HepG2 (cell line): ENCODE results near the gene CLK4. TPM values are rescaled to one million over a fixed set of nuclear protein-coding genes. Genes with fewer than 3 reads are reported as not detected.

Source experiments
- ELF1 ChIP-seq: sonication (generic); formaldehyde crosslinking; IDR thresholded peaks from 2 replicates; pipeline ENCODE4 v1.4.0; 2020; ENCODE audit warnings: missing genetic modification reagents
- ETS1 ChIP-seq: sonication (generic); formaldehyde crosslinking; IDR thresholded peaks from 2 replicates; pipeline ENCODE4 v1.4.0; 2020; ENCODE audit warnings: missing genetic modification reagents
- FOXA3 ChIP-seq: IDR thresholded peaks from 2 replicates; pipeline ENCODE4 v1.6.1; 2016; ENCODE audit warnings: missing genetic modification reagents, missing compliant biosample characterization
- HDAC2 ChIP-seq: sonication (generic); formaldehyde crosslinking; IDR thresholded peaks from 2 replicates; pipeline ENCODE4 v1.4.0; 2020; ENCODE audit warnings: missing genetic modification reagents
- HMG20B ChIP-seq: conservative IDR thresholded peaks from 2 replicates; pipeline ENCODE4 v1.6.1; 2016; ENCODE audit warnings: missing genetic modification reagents, missing compliant biosample characterization
- LCORL ChIP-seq, 2 experiments: fragments of 450-650 bp in 1 of 2; sonication (generic) in 1 of 2; formaldehyde crosslinking in 1 of 2; IDR thresholded peaks; 2 replicates each; pipeline versions ENCODE4 v1.5.0 to v1.6.1; 2017 to 2020; ENCODE audit warnings: antibody characterized with exemption in 1 of 2, missing genetic modification reagents in 1 of 2
- MAFF ChIP-seq: IDR thresholded peaks from 2 replicates; pipeline ENCODE4 v1.6.1; 2011; ENCODE audit warnings: low read depth, low read length, improper control_type of control experiment
- MIXL1 ChIP-seq: IDR thresholded peaks from 2 replicates; pipeline ENCODE4 v1.6.1; 2016
- MTA1 ChIP-seq: sonication (generic); formaldehyde crosslinking; IDR thresholded peaks from 2 replicates; pipeline ENCODE4 v1.4.0; 2020; ENCODE audit warnings: missing genetic modification reagents, mild to moderate bottlenecking, borderline replicate concordance
- MTERF4 ChIP-seq: sonication (generic); formaldehyde crosslinking; IDR thresholded peaks from 2 replicates; pipeline ENCODE4 v1.8.0; 2023; ENCODE audit warnings: mild to moderate bottlenecking, missing genetic modification reagents
- SAP130 ChIP-seq: IDR thresholded peaks from 2 replicates; pipeline ENCODE4 v1.6.1; 2016; ENCODE audit warnings: low read depth
- SPEN ChIP-seq: sonication (generic); formaldehyde crosslinking; IDR thresholded peaks from 2 replicates; pipeline ENCODE4 v1.5.1; 2020; ENCODE audit warnings: low read depth, mild to moderate bottlenecking, missing genetic modification reagents
- TSC22D2 ChIP-seq: sonication (generic); formaldehyde crosslinking; IDR thresholded peaks from 2 replicates; pipeline ENCODE4 v1.5.1; 2020; ENCODE audit warnings: missing genetic modification reagents, mild to moderate bottlenecking, borderline replicate concordance
- ZBTB21 ChIP-seq: sonication (generic); formaldehyde crosslinking; IDR thresholded peaks from 2 replicates; pipeline ENCODE4 v1.4.0; 2020; ENCODE audit warnings: missing genetic modification reagents
- ZFP90 ChIP-seq: sonication (generic); formaldehyde crosslinking; IDR thresholded peaks from 2 replicates; pipeline ENCODE4 v1.8.0; 2022; ENCODE audit warnings: missing genetic modification reagents, mild to moderate bottlenecking, inconsistent platforms, borderline replicate concordance
- ZNF260 ChIP-seq: sonication (generic); formaldehyde crosslinking; IDR thresholded peaks from 2 replicates; pipeline ENCODE4 v1.4.0; 2020; ENCODE audit warnings: missing genetic modification reagents, low read depth, mild to moderate bottlenecking, borderline replicate concordance
- ZNF317 ChIP-seq: sonication (generic); formaldehyde crosslinking; IDR thresholded peaks from 2 replicates; pipeline ENCODE4 v1.5.0; 2020; ENCODE audit warnings: mild to moderate bottlenecking, missing genetic modification reagents
- ZNF510 ChIP-seq: sonication (generic); formaldehyde crosslinking; IDR thresholded peaks from 2 replicates; pipeline ENCODE4 v1.4.0; 2020; ENCODE audit warnings: low read depth, mild to moderate bottlenecking, missing genetic modification reagents
- ZNF724P ChIP-seq: sonication (generic); formaldehyde crosslinking; IDR thresholded peaks from 2 replicates; pipeline ENCODE4 v1.8.0; 2022; ENCODE audit warnings: missing genetic modification reagents, borderline replicate concordance
- polyA plus RNA-seq, 8 experiments: library from polyadenylated mRNA; depleted of rRNA in 3 of 8; stranded (reverse) in 7 of 8; unstranded in 1 of 8; fragments of >200 nt; fragmentation: Illumina TruSeq in 4 of 8; extraction: Trizol in 4 of 8; gene quantifications; 2 replicates each; pipeline versions ENCODE4 v1.2.1 to v1.2.3, GENCODE V29; 2011 to 2016; ENCODE audit warnings: low read depth in 4 of 8, missing spikeins in 1 of 8, mixed read lengths in 1 of 8; ENCODE audit not compliant: insufficient read depth in 1 of 8
- total RNA-seq, 5 experiments: library from RNA; depleted of rRNA; stranded (reverse); fragments of >200 nt; fragmentation: Illumina TruSeq; extraction: Trizol; gene quantifications; 2 replicates each; pipeline ENCODE4 v1.2.3, GENCODE V29; 2016; ENCODE audit warnings: low read depth in 1 of 5
- TF ChIP-seq, protein P1 (sequence below), 2 experiments: sonication (generic) in 1 of 2; formaldehyde crosslinking in 1 of 2; IDR thresholded peaks; 2 replicates each; pipeline versions ENCODE4 v1.6.1 to v1.9.0; 2014 to 2022; ENCODE audit warnings: antibody characterized with exemption in 1 of 2, borderline replicate concordance in 1 of 2, inconsistent platforms in 1 of 2, low read depth in 1 of 2, missing genetic modification reagents in 1 of 2

Gene CLK4
- total and polyA plus RNA-seq, 2 of the 13 experiments (the other 11 are each of a cell fraction or from before 2014, with no cell fraction given), result 17.7 to 18.4 TPM

DNA sequence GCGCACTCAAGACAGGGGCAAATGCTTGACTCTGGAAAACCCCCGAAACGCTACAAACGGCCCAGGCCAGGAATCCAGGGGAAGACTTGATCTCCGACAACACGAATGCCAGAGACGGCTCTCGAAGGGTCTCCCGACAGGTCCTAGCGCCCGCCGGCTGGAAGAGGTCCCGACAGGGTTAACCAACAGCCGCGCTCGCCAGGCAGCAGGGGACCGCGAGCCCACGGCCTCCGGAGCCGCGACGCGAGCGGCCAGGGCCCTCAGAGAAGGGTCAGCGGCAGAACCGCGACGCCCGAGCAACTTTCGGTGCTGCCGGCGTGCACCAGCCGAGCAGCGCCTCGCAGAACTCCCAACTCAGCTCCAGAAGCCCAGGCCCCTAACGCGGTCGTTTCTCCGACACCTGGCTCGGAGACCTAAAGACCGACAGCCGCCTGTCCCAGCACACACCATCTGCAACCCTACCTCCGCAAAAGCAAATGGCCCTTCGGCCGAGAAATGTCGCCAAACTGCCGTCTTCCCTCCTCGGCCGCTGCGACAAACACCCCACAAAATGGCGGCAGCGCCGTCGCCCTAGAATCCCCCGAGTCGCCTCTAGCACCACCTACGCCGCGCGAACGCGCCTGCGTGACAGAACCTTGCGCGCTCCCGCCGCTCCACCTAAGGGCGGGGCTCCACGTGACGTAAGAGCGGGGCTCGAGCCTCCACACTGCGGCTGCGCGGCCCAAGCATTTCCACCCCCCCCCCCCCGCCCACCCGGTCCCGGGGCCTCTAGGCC, at the start of gene CLK4 (continued):
- TF ChIP-seq ETS1 (CRISPR knock-in tag) (peak; percentile 70; the same call in 1 of the 2 replicates), HMG20B (CRISPR knock-in tag) (no peak), ZBTB21 (CRISPR knock-in tag) (peak; percentile 38; the same call in 1 of the 2 replicates), ZFP90 (CRISPR knock-in tag) (no peak), MIXL1 (CRISPR knock-in tag) (0 out of 2 replicates have a peak, but pooled peaks have one; percentile 9), ZNF510 (CRISPR knock-in tag) (peak; percentile 60; the same call in 1 of the 2 replicates), SAP130 (CRISPR knock-in tag) (peak; percentile 69), MAFF (no peak), ZNF724P (CRISPR knock-in tag) (no peak), TSC22D2 (no peak), ELF1 (CRISPR knock-in tag) (no peak; the same call in 1 of the 2 replicates), ZNF317 (CRISPR knock-in tag) (peak; percentile 76; the same call in 1 of the 2 replicates), MTERF4 (0 out of 2 replicates have a peak, but pooled peaks have one; percentile 37), HDAC2 (CRISPR knock-in tag) (peak; percentile 60; the same call in 1 of the 2 replicates), SPEN (CRISPR knock-in tag) (0 out of 2 replicates have a peak, but pooled peaks have one; percentile 27), FOXA3 (CRISPR knock-in tag) (no peak), MTA1 (peak; percentile 81; the same call in 1 of the 2 replicates), LCORL (IDR thresholded peaks at IDR 0.05) (no peak), LCORL (CRISPR knock-in tag; IDR thresholded peaks at IDR 0.05) (peak; percentile 88), ZNF260 (CRISPR knock-in tag) (no peak)
- TF ChIP-seq, protein P1, sequence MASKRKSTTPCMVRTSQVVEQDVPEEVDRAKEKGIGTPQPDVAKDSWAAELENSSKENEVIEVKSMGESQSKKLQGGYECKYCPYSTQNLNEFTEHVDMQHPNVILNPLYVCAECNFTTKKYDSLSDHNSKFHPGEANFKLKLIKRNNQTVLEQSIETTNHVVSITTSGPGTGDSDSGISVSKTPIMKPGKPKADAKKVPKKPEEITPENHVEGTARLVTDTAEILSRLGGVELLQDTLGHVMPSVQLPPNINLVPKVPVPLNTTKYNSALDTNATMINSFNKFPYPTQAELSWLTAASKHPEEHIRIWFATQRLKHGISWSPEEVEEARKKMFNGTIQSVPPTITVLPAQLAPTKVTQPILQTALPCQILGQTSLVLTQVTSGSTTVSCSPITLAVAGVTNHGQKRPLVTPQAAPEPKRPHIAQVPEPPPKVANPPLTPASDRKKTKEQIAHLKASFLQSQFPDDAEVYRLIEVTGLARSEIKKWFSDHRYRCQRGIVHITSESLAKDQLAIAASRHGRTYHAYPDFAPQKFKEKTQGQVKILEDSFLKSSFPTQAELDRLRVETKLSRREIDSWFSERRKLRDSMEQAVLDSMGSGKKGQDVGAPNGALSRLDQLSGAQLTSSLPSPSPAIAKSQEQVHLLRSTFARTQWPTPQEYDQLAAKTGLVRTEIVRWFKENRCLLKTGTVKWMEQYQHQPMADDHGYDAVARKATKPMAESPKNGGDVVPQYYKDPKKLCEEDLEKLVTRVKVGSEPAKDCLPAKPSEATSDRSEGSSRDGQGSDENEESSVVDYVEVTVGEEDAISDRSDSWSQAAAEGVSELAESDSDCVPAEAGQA (IDR thresholded peaks at IDR 0.05; ENCODE audit: low read depth), result peak; percentile 92
- TF ChIP-seq, protein P1 (CRISPR knock-in tag; IDR thresholded peaks at IDR 0.05; ENCODE audit: borderline replicate concordance), result no peak
